Activated B cell treated with CpG ODN at 0.5 μM for 24 hours (primary cell): ENCODE measurements around the gene NOS1AP. TPM values are rescaled to one million over a fixed set of nuclear protein-coding genes. Genes with fewer than 3 reads are reported as not detected.

ENCODE experiments used
- ATAC-seq: fragments of 200-7000 bp; cut with Tn5 transposase; one replicate; pipeline ENCODE4 v1.10.0; 2021; ENCODE audit warnings: low read depth, mild to moderate bottlenecking, moderate library complexity
- CTCF ChIA-PET: fragments of 350-600 bp; sonication (Branson Sonifier 250); formaldehyde crosslinking; loops from one replicate; lab custom pipeline; 2021; ENCODE audit warnings: antibody characterized with exemption; lab: Charles Lee
- POLR2A ChIA-PET: fragments of 350-600 bp; sonication (Branson Sonifier 250); formaldehyde crosslinking; loops from one replicate; lab custom pipeline; 2021; ENCODE audit warnings: antibody characterized with exemption; lab: Charles Lee
- DNase-seq: peaks from one replicate; pipeline ENCODE4 v3.0.0; 2022
- H3K27ac Mint-ChIP-seq: one replicate; pipeline ENCODE4 v1.8.0; 2020; ENCODE audit warnings: mixed read lengths
- H3K27me3 Mint-ChIP-seq: one replicate; pipeline ENCODE4 v1.8.0; 2021; ENCODE audit warnings: mixed read lengths
- H3K36me3 Mint-ChIP-seq: one replicate; pipeline ENCODE4 v1.8.0; 2021; ENCODE audit warnings: low read depth, mixed read lengths
- H3K4me1 Mint-ChIP-seq: one replicate; pipeline ENCODE4 v1.8.0; 2021; ENCODE audit warnings: mixed read lengths
- H3K4me3 Mint-ChIP-seq: one replicate; pipeline ENCODE4 v1.8.0; 2020; ENCODE audit warnings: mild to moderate bottlenecking, mixed read lengths
- H3K9me3 Mint-ChIP-seq: one replicate; pipeline ENCODE4 v1.8.0; 2020; ENCODE audit warnings: mixed read lengths
- CTCF ChIP-seq: fragments of 200-600 bp; IDR thresholded peaks from one replicate; pipeline ENCODE4 v1.8.0; 2022; ENCODE audit warnings: antibody characterized with exemption, mild to moderate bottlenecking
- intact Hi-C: fragments of 100-400 bp; cut with micrococcal nuclease; formaldehyde crosslinking; loops from one replicate; pipeline ENCODE4 v1.15.1; 2024
- total RNA-seq: library from RNA; stranded (reverse); gene quantifications from 2 replicates; pipeline ENCODE4 v1.2.3, GENCODE V29; 2022

Gene NOS1AP
- total RNA-seq, 1 donor from 2014 or later: not detected

GRCh38 chr1:162091681-162092524 lies 22.4 kb downstream of the NOS1AP start:
- no peak for DNase-seq
- Mint-ChIP-seq H3K36me3 (no peaks in the 10 kb centered on the region), H3K27ac (no peak overlapping the region), H3K4me3 (no peak overlapping the region), H3K27me3 (peaks cover 11% of the 10 kb centered on the region), H3K4me1 (no peaks in the 10 kb centered on the region), H3K9me3 (no peaks in the 10 kb centered on the region)
- no peak for TF ChIP-seq CTCF
- ChIA-PET POLR2A (no interaction called here), CTCF (no interaction called here)
- intact Hi-C loops: no loop called here
- ATAC-seq: no peak

GRCh38 chr1:162093095-162093494 lies 23.6 kb downstream of the NOS1AP start:
- Mint-ChIP-seq H3K36me3 (no peaks in the 10 kb centered on the region), H3K27me3 (peaks cover 10% of the 10 kb centered on the region), H3K4me3 (no peak overlapping the region), H3K27ac (no peak overlapping the region), H3K9me3 (no peaks in the 10 kb centered on the region), H3K4me1 (no peaks in the 10 kb centered on the region)
- ATAC-seq (no peak), DNase-seq (no peak)
- no peak for TF ChIP-seq CTCF
- POLR2A ChIA-PET: no interaction called here
- CTCF ChIA-PET: no interaction called here
- intact Hi-C loops: no loop called here

GRCh38 chr1:162094271-162094670 lies 24.8 kb downstream of the NOS1AP start:
- ATAC-seq: no peak
- POLR2A ChIA-PET: no interaction called here
- intact Hi-C loops: no loop called here

GRCh38 chr1:162094723-162095122 lies 25.2 kb downstream of the NOS1AP start:
- intact Hi-C loops: no loop called here
- Mint-ChIP-seq H3K27ac (no peak overlapping the region), H3K27me3 (peaks cover 10% of the 10 kb centered on the region)

More at GRCh38 chr1:162094271-162094670, 24.8 kb downstream of the NOS1AP start:
- Mint-ChIP-seq H3K4me3 (no peak overlapping the region), H3K36me3 (no peaks in the 10 kb centered on the region), H3K4me1 (no peaks in the 10 kb centered on the region), H3K9me3 (no peaks in the 10 kb centered on the region), H3K27ac (no peak overlapping the region), H3K27me3 (peaks cover 10% of the 10 kb centered on the region)
- CTCF ChIA-PET: no interaction called here
- TF ChIP-seq CTCF: no peak
- no peak for DNase-seq

More at GRCh38 chr1:162094723-162095122, 25.2 kb downstream of the NOS1AP start:
- no peak for TF ChIP-seq CTCF
- ATAC-seq: no peak
- CTCF ChIA-PET: no interaction called here
- no peaks in the 10 kb centered on the region for H3K36me3 Mint-ChIP-seq
- no peak for DNase-seq
- no peaks in the 10 kb centered on the region for H3K9me3 Mint-ChIP-seq
- POLR2A ChIA-PET: no interaction called here
- no peak overlapping the region for H3K4me3 Mint-ChIP-seq
- no peaks in the 10 kb centered on the region for H3K4me1 Mint-ChIP-seq
